CD8-positive, alpha-beta memory T cell (primary cell): ENCODE data around the gene ZIM2. TPM values are rescaled to one million over a fixed set of nuclear protein-coding genes. Genes with fewer than 3 reads are reported as not detected.
"Not testable (repeated sequence)": the region's sequence is repeated elsewhere in the genome, so short reads cannot be mapped to it uniquely, and the experiment has no call there.

Experiments
- CTCF ChIA-PET: fragments of 350-600 bp; sonication (Branson Sonifier 250); formaldehyde crosslinking; loops from one replicate; lab custom pipeline; 2021; ENCODE audit warnings: antibody characterized with exemption; lab: Charles Lee
- POLR2A ChIA-PET: fragments of 350-600 bp; sonication (Branson Sonifier 250); formaldehyde crosslinking; loops from one replicate; lab custom pipeline; 2021; ENCODE audit warnings: antibody characterized with exemption; lab: Charles Lee
- DNase-seq, 5 donors: peaks; one replicate each; pipeline versions ENCODE4 v3.0.0 to v3.0.0-alpha.2; 2020 to 2022; ENCODE audit warnings: mixed read lengths in 1 of 5
- H3K27ac ChIP-seq: one replicate; pipeline ENCODE4 v1.7.0; 2013; ENCODE audit warnings: low read depth, mild to moderate bottlenecking, low read length, moderate library complexity
- H3K27me3 ChIP-seq: 2 replicates; pipeline ENCODE4 v1.7.0; 2013; ENCODE audit warnings: low read length, mild to moderate bottlenecking; ENCODE audit not compliant: insufficient read depth, poor library complexity, severe bottlenecking
- H3K36me3 ChIP-seq: 2 replicates; pipeline ENCODE4 v1.7.0; 2013; ENCODE audit warnings: mild to moderate bottlenecking, low read length, moderate library complexity; ENCODE audit not compliant: insufficient read depth
- H3K4me1 ChIP-seq: 2 replicates; pipeline ENCODE4 v1.7.0; 2013; ENCODE audit warnings: mild to moderate bottlenecking, low read length, moderate library complexity; ENCODE audit not compliant: insufficient read depth
- H3K4me3 ChIP-seq: 2 replicates; pipeline ENCODE4 v1.7.0; 2013; ENCODE audit warnings: mild to moderate bottlenecking, low read length
- H3K9me3 ChIP-seq: 2 replicates; pipeline ENCODE4 v1.7.0; 2013; ENCODE audit warnings: mild to moderate bottlenecking, low read length
- H3K27ac Mint-ChIP-seq, 8 donors: one replicate each; pipeline ENCODE4 v1.8.0; 2020 to 2021; ENCODE audit warnings: mixed read lengths in 8 of 8, mild to moderate bottlenecking in 6 of 8, inconsistent platforms in 3 of 8, moderate library complexity in 3 of 8
- H3K27me3 Mint-ChIP-seq, 2 donors: one replicate each; pipeline ENCODE4 v1.8.0; 2020 to 2021; ENCODE audit warnings: mixed read lengths in 2 of 2, mild to moderate bottlenecking in 1 of 2, moderate library complexity in 1 of 2
- H3K36me3 Mint-ChIP-seq, 3 donors: one replicate each; pipeline ENCODE4 v1.8.0; 2020 to 2021; ENCODE audit warnings: mixed read lengths in 3 of 3, inconsistent platforms in 1 of 3, mild to moderate bottlenecking in 1 of 3
- H3K4me1 Mint-ChIP-seq, 3 donors: one replicate each; pipeline ENCODE4 v1.8.0; 2020 to 2021; ENCODE audit warnings: mixed read lengths in 3 of 3, inconsistent platforms in 1 of 3, mild to moderate bottlenecking in 1 of 3
- H3K4me3 Mint-ChIP-seq, 7 donors: one replicate each; pipeline ENCODE4 v1.8.0; 2020 to 2021; ENCODE audit warnings: mixed read lengths in 7 of 7, mild to moderate bottlenecking in 6 of 7, moderate library complexity in 4 of 7, inconsistent platforms in 2 of 7
- H3K9me3 Mint-ChIP-seq, 5 donors: one replicate each; pipeline ENCODE4 v1.8.0; 2020 to 2022; ENCODE audit warnings: mixed read lengths in 5 of 5, mild to moderate bottlenecking in 3 of 5, moderate library complexity in 2 of 5, inconsistent platforms in 1 of 5
- polyA plus RNA-seq: library from polyadenylated mRNA; unstranded; fragments of 300-500 nt; fragmentation: Illumina TruSeq; gene quantifications from one replicate; pipeline ENCODE4 v1.2.3, GENCODE V29; 2021
- total RNA-seq, 2 experiments: library from RNA; stranded (reverse); gene quantifications; one replicate each; pipeline ENCODE4 v1.2.3, GENCODE V29; 2021

The ZIM2 gene
- total and polyA plus RNA-seq, 3 experiments from 2014 or later: not detected

- Mint-ChIP-seq H3K4me3 (no peak overlapping the region), H3K4me1 (no peaks in the 10 kb centered on the region), H3K27me3 (peaks cover 4 to 9% of the 10 kb centered on the region in 2 donors), H3K9me3 (peaks cover 17 to 68% (median 51%) of the 10 kb centered on the region in 5 donors), H3K36me3 (peaks cover 0 to 8% (median 1%) of the 10 kb centered on the region in 3 donors), H3K27ac (no peak overlapping the region)
- H3K9me3 ChIP-seq: peaks cover 5% of the 10 kb centered on the region
- no peak for DNase-seq
- ChIA-PET POLR2A (no interaction called here), CTCF (no interaction called here)
- no peak overlapping the region for H3K4me3 ChIP-seq
- H3K4me1 ChIP-seq: no peaks in the 10 kb centered on the region
- H3K27ac ChIP-seq: no peak overlapping the region
- H3K27me3 ChIP-seq: no peaks in the 10 kb centered on the region
- no peaks in the 10 kb centered on the region for H3K36me3 ChIP-seq
These were observed 33.0 kb upstream of the ZIM2 start for GRCh38 chr19:56873493-56873892.

DNA sequence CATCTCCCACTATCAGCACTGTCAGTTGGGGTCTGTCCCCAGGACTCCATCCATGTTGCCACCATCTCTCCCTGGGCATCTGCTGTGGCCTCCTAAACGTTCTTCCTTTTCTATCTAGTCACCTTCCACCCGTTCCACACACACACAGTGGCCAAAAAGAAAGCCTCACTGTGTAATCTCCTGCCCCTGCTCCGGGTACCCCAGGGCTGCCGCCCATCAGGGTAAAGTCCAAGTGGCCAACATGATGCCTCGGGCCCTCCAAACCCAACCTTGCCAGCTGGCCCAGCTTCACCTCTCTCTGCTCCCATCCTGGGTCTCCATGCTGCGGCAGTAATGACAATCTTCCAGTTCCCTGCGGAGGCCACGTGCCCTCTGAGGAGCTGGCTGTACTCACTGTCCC, 29.4 kb upstream of the ZIM2 start:
- Histone ChIP-seq H3K4me1 (no peaks in the 10 kb centered on the region), H3K9me3 (peaks cover 5% of the 10 kb centered on the region), H3K27ac (no peak overlapping the region), H3K27me3 (no peaks in the 10 kb centered on the region), H3K36me3 (no peaks in the 10 kb centered on the region), H3K4me3 (no peak overlapping the region)
- peaks cover 0 to 2% (median 0%) of the 10 kb centered on the region in 3 donors for H3K36me3 Mint-ChIP-seq
- no peak overlapping the region for H3K4me3 Mint-ChIP-seq
- no peak overlapping the region for H3K27ac Mint-ChIP-seq
- peaks cover 16 to 63% (median 47%) of the 10 kb centered on the region in 5 donors for H3K9me3 Mint-ChIP-seq
- ChIA-PET CTCF (no interaction called here), POLR2A (no interaction called here)
- H3K27me3 Mint-ChIP-seq: peaks cover 3 to 4% of the 10 kb centered on the region in 2 donors
- DNase-seq: no peak
- no peaks in the 10 kb centered on the region for H3K4me1 Mint-ChIP-seq

- H3K27me3 Mint-ChIP-seq: peaks cover 2 to 4% of the 10 kb centered on the region in 2 donors
- Histone ChIP-seq H3K27ac (no peak overlapping the region), H3K9me3 (peaks cover 6% of the 10 kb centered on the region), H3K27me3 (no peaks in the 10 kb centered on the region), H3K36me3 (no peaks in the 10 kb centered on the region), H3K4me1 (no peaks in the 10 kb centered on the region), H3K4me3 (no peak overlapping the region)
- no peak overlapping the region for H3K4me3 Mint-ChIP-seq
- no peak for DNase-seq
- H3K4me1 Mint-ChIP-seq: no peaks in the 10 kb centered on the region
- ChIA-PET CTCF (no interaction called here), POLR2A (no interaction called here)
- H3K27ac Mint-ChIP-seq: no peak overlapping the region
- H3K36me3 Mint-ChIP-seq: no peaks in the 10 kb centered on the region
- H3K9me3 Mint-ChIP-seq: peaks cover 18 to 57% (median 40%) of the 10 kb centered on the region in 5 donors
These were observed 27.9 kb upstream of the ZIM2 start for GRCh38 chr19:56868446-56868845.

DNA sequence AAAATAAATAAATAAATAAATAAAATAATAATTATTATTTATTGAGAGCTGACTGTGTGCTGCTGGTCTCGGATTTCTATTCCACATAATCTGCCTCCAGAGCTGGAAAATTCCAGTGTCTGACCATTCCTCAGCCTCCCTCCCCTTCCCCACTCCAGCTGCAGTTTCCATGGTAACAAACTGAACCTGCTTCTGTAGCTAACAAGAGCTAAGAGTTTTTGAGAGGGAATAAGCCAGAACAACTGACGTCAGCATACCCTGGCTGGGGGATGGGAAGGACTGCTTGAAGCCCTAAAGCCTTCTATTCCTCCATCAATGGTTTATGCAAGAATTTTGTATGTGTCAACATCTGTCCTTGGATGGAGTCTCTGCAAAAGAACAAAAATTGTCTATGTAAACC, 26.0 kb upstream of the ZIM2 start:
- Mint-ChIP-seq H3K36me3 (no peaks in the 10 kb centered on the region), H3K27me3 (peaks cover 2 to 4% of the 10 kb centered on the region in 2 donors), H3K9me3 (peaks cover 14 to 48% (median 38%) of the 10 kb centered on the region in 5 donors), H3K4me3 (no peak overlapping the region), H3K27ac (no peak overlapping the region), H3K4me1 (no peaks in the 10 kb centered on the region)
- ChIA-PET CTCF (no interaction called here), POLR2A (no interaction called here)
- DNase-seq: no peak
- Histone ChIP-seq H3K27ac (no peak overlapping the region), H3K4me3 (no peak overlapping the region), H3K27me3 (no peaks in the 10 kb centered on the region), H3K36me3 (no peaks in the 10 kb centered on the region), H3K4me1 (no peaks in the 10 kb centered on the region), H3K9me3 (peaks cover 6% of the 10 kb centered on the region)

DNA sequence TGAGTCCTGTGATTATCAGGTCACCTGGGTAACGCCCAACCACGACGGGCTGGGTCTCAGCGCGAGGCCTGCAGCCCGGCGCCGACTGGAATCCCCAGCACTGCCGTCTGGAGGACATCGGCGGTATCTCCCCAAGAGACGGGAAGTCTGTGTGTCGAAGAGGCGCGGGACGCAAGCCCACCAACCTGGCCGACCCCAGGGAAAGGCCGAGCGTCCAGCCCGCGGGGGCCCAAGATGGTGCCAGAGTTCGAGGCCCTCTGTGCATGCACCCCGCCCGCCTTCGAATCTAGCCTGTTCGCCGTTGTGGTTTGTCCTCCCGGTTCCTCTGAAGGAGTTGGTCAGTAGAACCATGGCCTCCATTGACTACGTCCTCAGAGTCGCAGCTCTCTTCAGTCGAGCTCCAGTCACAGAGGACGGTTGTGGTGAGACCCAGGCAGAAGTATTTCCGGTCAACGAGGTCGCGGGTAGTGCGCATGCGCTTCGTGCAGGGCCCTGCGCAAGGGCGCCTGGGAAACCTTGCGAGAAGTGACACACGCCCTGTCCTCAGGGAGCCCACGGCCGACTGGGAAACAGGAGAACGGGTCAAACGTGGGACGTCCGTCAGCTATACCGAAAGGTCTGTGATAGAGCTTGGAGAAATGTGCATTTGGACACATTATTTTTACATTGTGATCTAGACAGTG, 24.1 kb upstream of the ZIM2 start:
- POLR2A ChIA-PET: no interaction called here
- no peaks in the 10 kb centered on the region for H3K36me3 ChIP-seq
- Mint-ChIP-seq H3K36me3 (peaks cover 0 to 5% (median 2%) of the 10 kb centered on the region in 3 donors), H3K27me3 (no peaks in the 10 kb centered on the region), H3K4me1 (no peaks in the 10 kb centered on the region), H3K9me3 (peaks cover 13 to 41% (median 31%) of the 10 kb centered on the region in 5 donors), H3K4me3 (no peak overlapping the region), H3K27ac (no peak overlapping the region)
- H3K4me1 ChIP-seq: no peaks in the 10 kb centered on the region
- no peaks in the 10 kb centered on the region for H3K27me3 ChIP-seq
- peaks cover 8% of the 10 kb centered on the region for H3K9me3 ChIP-seq
- no peak for DNase-seq
- H3K27ac ChIP-seq: no peak overlapping the region
- CTCF ChIA-PET: no interaction called here
- no peak overlapping the region for H3K4me3 ChIP-seq

DNA sequence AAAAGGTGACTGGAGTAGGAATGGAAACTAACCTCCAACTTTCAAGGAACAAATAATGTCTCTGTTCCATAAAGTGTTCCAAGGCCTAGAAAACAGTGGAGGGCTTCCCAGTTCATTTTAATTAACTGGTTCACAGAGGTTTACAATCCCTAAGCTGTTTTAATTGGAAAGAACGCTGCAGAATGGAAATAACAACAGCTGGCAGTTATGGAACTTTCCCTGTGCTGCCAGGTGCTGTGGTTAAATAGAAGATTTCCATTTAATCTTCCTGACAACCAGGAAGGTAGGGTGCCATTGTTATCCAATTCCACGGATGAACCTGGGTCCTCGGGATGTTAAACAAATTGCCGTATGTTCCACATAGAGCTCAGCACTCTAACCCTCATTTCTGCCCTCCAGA, 22.2 kb upstream of the ZIM2 start:
- Mint-ChIP-seq H3K4me3 (no peak overlapping the region), H3K36me3 (peaks cover 0 to 5% (median 2%) of the 10 kb centered on the region in 3 donors), H3K4me1 (no peaks in the 10 kb centered on the region), H3K27me3 (no peaks in the 10 kb centered on the region), H3K27ac (no peak overlapping the region), H3K9me3 (peaks cover 13 to 37% (median 31%) of the 10 kb centered on the region in 5 donors)
- ChIA-PET POLR2A (no interaction called here), CTCF (no interaction called here)
- no peak for DNase-seq
- Histone ChIP-seq H3K4me3 (no peak overlapping the region), H3K27me3 (no peaks in the 10 kb centered on the region), H3K36me3 (no peaks in the 10 kb centered on the region), H3K9me3 (peaks cover 9% of the 10 kb centered on the region), H3K4me1 (no peaks in the 10 kb centered on the region), H3K27ac (no peak overlapping the region)

- H3K27me3 Mint-ChIP-seq, CTCF ChIA-PET, H3K4me1 Mint-ChIP-seq, H3K36me3 ChIP-seq, H3K27ac Mint-ChIP-seq, H3K4me3 Mint-ChIP-seq, H3K27me3 ChIP-seq, H3K4me1 ChIP-seq, H3K27ac ChIP-seq, H3K4me3 ChIP-seq, H3K9me3 ChIP-seq, DNase-seq, POLR2A ChIA-PET, H3K36me3 Mint-ChIP-seq: not testable (repeated sequence)
- H3K9me3 Mint-ChIP-seq: peaks cover 9 to 33% (median 26%) of the 10 kb centered on the region in 5 donors
These were observed 19.9 kb upstream of the ZIM2 start for GRCh38 chr19:56860409-56860808.

DNA sequence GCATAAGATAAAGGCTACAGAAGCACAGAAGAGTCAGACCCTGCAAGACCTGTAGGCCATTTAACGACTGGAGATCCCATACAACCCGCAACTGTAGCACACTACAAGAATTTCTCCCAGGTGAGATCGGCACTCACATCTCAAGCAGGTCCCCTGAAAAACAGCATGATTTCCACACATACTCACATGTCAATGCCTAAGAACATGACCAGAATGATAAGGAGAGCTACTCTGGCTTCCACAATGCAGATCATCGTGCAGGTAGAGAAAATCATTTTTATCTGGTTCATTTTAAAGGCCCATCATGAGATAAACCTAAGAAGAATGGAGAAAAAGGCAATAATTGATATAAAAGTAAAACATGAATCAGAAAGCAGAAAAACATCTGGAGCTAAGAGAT, 17.5 kb upstream of the ZIM2 start:
- Mint-ChIP-seq H3K36me3 (peaks cover 0 to 5% (median 2%) of the 10 kb centered on the region in 3 donors), H3K27me3 (peaks cover 0 to 3% of the 10 kb centered on the region in 2 donors), H3K9me3 (peaks cover 5 to 35% (median 20%) of the 10 kb centered on the region in 5 donors), H3K4me3 (no peak overlapping the region), H3K4me1 (no peaks in the 10 kb centered on the region), H3K27ac (no peak overlapping the region)
- POLR2A ChIA-PET: no interaction called here
- no peaks in the 10 kb centered on the region for H3K27me3 ChIP-seq
- CTCF ChIA-PET: no interaction called here
- H3K36me3 ChIP-seq: no peaks in the 10 kb centered on the region
- no peak overlapping the region for H3K27ac ChIP-seq
- no peak for DNase-seq
- peaks cover 4% of the 10 kb centered on the region for H3K9me3 ChIP-seq
- H3K4me3 ChIP-seq: no peak overlapping the region
- H3K4me1 ChIP-seq: no peaks in the 10 kb centered on the region
